ENCODE results near the gene SMG6. TPM values are rescaled to one million over a fixed set of nuclear protein-coding genes. Genes with fewer than 3 reads are reported as not detected.

Gene SMG6
- total and polyA plus RNA-seq, 7 experiments from 2014 or later, result 8.6 to 65.3 (median 52.7) TPM

- Mint-ChIP-seq H3K36me3 (peaks cover 0 to 18% (median 0%) of the 10 kb centered on the region in 5 donors), H3K27me3 (peaks cover 0 to under 1% (median 0%) of the 10 kb centered on the region in 5 donors), H3K4me3 (no peak overlapping the region), H3K4me1 (peaks cover 7 to 39% (median 23%) of the 10 kb centered on the region in 7 donors), H3K9me3 (no peaks in the 10 kb centered on the region), H3K27ac (no peak overlapping the region)
- ChIA-PET POLR2A (interaction anchor here (1.0 kb wide), 1 partner anchor 9 kb away, joined by 4 read pairs; the partner anchor contains the start of gene RTN4RL1), CTCF (no interaction called here)
- Histone ChIP-seq H3K9me3 (ENCODE audit: control insufficient read depth in 2 of 3, low read length in 3 of 3) (no peaks in the 10 kb centered on the region), H3K27me3 (ENCODE audit: control insufficient read depth in 2 of 2, insufficient read depth in 2 of 2, low read length in 2 of 2) (no peaks in the 10 kb centered on the region), H3K4me3 (ENCODE audit: low read length) (no peak overlapping the region), H3K27ac (ENCODE audit: low read depth, low read length) (no peak overlapping the region), H3K4me1 (ENCODE audit: control insufficient read depth in 2 of 2, insufficient read depth in 2 of 2, low read length in 2 of 2) (peaks cover 9 to 20% of the 10 kb centered on the region in 2 donors), H3K36me3 (ENCODE audit: control insufficient read depth in 2 of 3, insufficient read depth in 3 of 3, low read length in 3 of 3) (peaks cover 0 to 59% (median 15%) of the 10 kb centered on the region in 3 experiments)
- DNase-seq, result no peak
- intact Hi-C loops (cut with micrococcal nuclease), result loop anchor here in 1 of 2 donors (5.0 kb wide), 1 partner anchor 202 kb away; the partner anchor contains the start of gene RPA1
- no peak for ATAC-seq
Observed at GRCh38 chr17:2034157-2034556, 269.4 kb downstream of the SMG6 start.

GRCh38 chr17:2033153-2033552 is 270.4 kb downstream of the SMG6 start:
- H3K27ac ChIP-seq (ENCODE audit: low read depth, low read length), result no peak overlapping the region
- DNase-seq (no peak), ATAC-seq (no peak)
- Mint-ChIP-seq H3K9me3 (no peaks in the 10 kb centered on the region), H3K4me3 (peak overlapping the region in 6 of 10 donors; percentile 4 to 58 (median 20)), H3K36me3 (peaks cover 0 to 12% (median 0%) of the 10 kb centered on the region in 5 donors), H3K27me3 (peaks cover 0 to 11% (median 0%) of the 10 kb centered on the region in 5 donors), H3K27ac (no peak overlapping the region), H3K4me1 (peaks cover 7 to 39% (median 23%) of the 10 kb centered on the region in 7 donors)
- peaks cover 9 to 20% of the 10 kb centered on the region in 2 donors for H3K4me1 ChIP-seq (ENCODE audit: control insufficient read depth in 2 of 2, insufficient read depth in 2 of 2, low read length in 2 of 2)
- H3K4me3 ChIP-seq (ENCODE audit: low read length), result no peak overlapping the region
- intact Hi-C loops (cut with micrococcal nuclease), result loop anchor here in 1 of 2 donors (5.0 kb wide), 1 partner anchor 201 kb away; the partner anchor contains the start of gene RPA1
- POLR2A ChIA-PET, result interaction anchor here (1.0 kb wide), 2 partner anchors 8 kb away, joined by 3 to 4 read pairs; partner anchors contain the start of genes OVCA2 and RTN4RL1
- H3K9me3 ChIP-seq (ENCODE audit: control insufficient read depth in 2 of 3, low read length in 3 of 3), result no peaks in the 10 kb centered on the region
- H3K27me3 ChIP-seq (ENCODE audit: control insufficient read depth in 2 of 2, insufficient read depth in 2 of 2, low read length in 2 of 2), result no peaks in the 10 kb centered on the region
- peaks cover 0 to 52% (median 15%) of the 10 kb centered on the region in 3 experiments for H3K36me3 ChIP-seq (ENCODE audit: control insufficient read depth in 2 of 3, insufficient read depth in 3 of 3, low read length in 3 of 3)
- CTCF ChIA-PET, result no interaction called here

- H3K36me3 Mint-ChIP-seq, result peaks cover 0 to 3% (median 0%) of the 10 kb centered on the region in 5 donors
- peak overlapping the region; percentile 65 to 96 (median 89) for H3K27ac Mint-ChIP-seq
- DNase-seq, result peak in 1 of 9 donors; percentile 41
- Histone ChIP-seq H3K36me3 (ENCODE audit: control insufficient read depth in 2 of 3, insufficient read depth in 3 of 3, low read length in 3 of 3) (peaks cover 0 to 28% (median 0%) of the 10 kb centered on the region in 3 experiments), H3K4me3 (ENCODE audit: low read length) (peak overlapping the region; percentile 95), H3K27ac (ENCODE audit: low read depth, low read length) (peak overlapping the region; percentile 85), H3K4me1 (ENCODE audit: control insufficient read depth in 2 of 2, insufficient read depth in 2 of 2, low read length in 2 of 2) (peaks cover 13 to 24% of the 10 kb centered on the region in 2 donors), H3K9me3 (ENCODE audit: control insufficient read depth in 2 of 3, low read length in 3 of 3) (no peaks in the 10 kb centered on the region), H3K27me3 (ENCODE audit: control insufficient read depth in 2 of 2, insufficient read depth in 2 of 2, low read length in 2 of 2) (peaks cover 0 to 4% of the 10 kb centered on the region in 2 donors)
- H3K4me3 Mint-ChIP-seq, result peak overlapping the region; percentile 92 to 99 (median 96)
- intact Hi-C loops (cut with micrococcal nuclease), result loop anchor here (1.0 to 5.0 kb wide), 8 partner anchors 11 to 314 kb away; partner anchors contain the start of genes RPA1 (in 1 of the 2) and SMYD4 (in 1 of the 2)
- H3K27me3 Mint-ChIP-seq, result peaks cover 8 to 32% (median 15%) of the 10 kb centered on the region in 5 donors
- peaks cover 0 to 4% (median 0%) of the 10 kb centered on the region in 11 donors for H3K9me3 Mint-ChIP-seq
- ATAC-seq, result no peak
- CTCF ChIA-PET, result interaction anchor here (1.0 kb wide), 1 partner anchor 11 kb away, joined by 4 read pairs; no protein-coding TSS in a partner anchor
- POLR2A ChIA-PET, result interaction anchor here (0.6 to 1.2 kb wide), 3 partner anchors 10 to 272 kb away, joined by 3 to 5 read pairs (median 4); no protein-coding TSS in a partner anchor
- H3K4me1 Mint-ChIP-seq, result peaks cover 13 to 43% (median 29%) of the 10 kb centered on the region in 7 donors
Observed at GRCh38 chr17:2030779-2031163, 272.8 kb downstream of the SMG6 start.

- peaks cover 0 to 4% (median 0%) of the 10 kb centered on the region in 11 donors for H3K9me3 Mint-ChIP-seq
- H3K27ac Mint-ChIP-seq, result peak within 1 kb of the TSS; percentile 65 to 96 (median 89)
- ATAC-seq, result peak; percentile 93
- H3K4me1 Mint-ChIP-seq, result peaks cover 17 to 43% (median 29%) of the 10 kb centered on the region in 7 donors
- DNase-seq, result peak; percentile 72 to 88 (median 83)
- H3K4me3 Mint-ChIP-seq, result peak within 1 kb of the TSS; percentile 92 to 99 (median 96)
- H3K36me3 ChIP-seq (ENCODE audit: control insufficient read depth in 2 of 3, insufficient read depth in 3 of 3, low read length in 3 of 3), result peaks cover 0 to 23% (median 0%) of the 10 kb centered on the region in 3 experiments
- peaks cover 0 to 3% (median 0%) of the 10 kb centered on the region in 5 donors for H3K36me3 Mint-ChIP-seq
- intact Hi-C loops (cut with micrococcal nuclease), result loop anchor here (1.0 to 10.0 kb wide), 10 partner anchors 11 to 383 kb away; partner anchors contain the start of genes RILP (in 1 of the 2), RPA1 (in 1 of the 2), SCARF1 (in 1 of the 2) and SMYD4 (in 1 of the 2)
- H3K27me3 ChIP-seq (ENCODE audit: control insufficient read depth in 2 of 2, insufficient read depth in 2 of 2, low read length in 2 of 2), result peaks cover 0 to 4% of the 10 kb centered on the region in 2 donors
- no peaks in the 10 kb centered on the region for H3K9me3 ChIP-seq (ENCODE audit: control insufficient read depth in 2 of 3, low read length in 3 of 3)
- H3K4me1 ChIP-seq (ENCODE audit: control insufficient read depth in 2 of 2, insufficient read depth in 2 of 2, low read length in 2 of 2), result peaks cover 13 to 27% of the 10 kb centered on the region in 2 donors
- peak within 1 kb of the TSS; percentile 95 for H3K4me3 ChIP-seq (ENCODE audit: low read length)
- ChIA-PET POLR2A (interaction anchor here (0.6 to 1.6 kb wide), 5 partner anchors 8 to 314 kb away, joined by 3 to 5 read pairs (median 4); no protein-coding TSS in a partner anchor), CTCF (interaction anchor here (1.0 kb wide), 1 partner anchor 11 kb away, joined by 4 read pairs; no protein-coding TSS in a partner anchor)
- H3K27me3 Mint-ChIP-seq, result peaks cover 9 to 38% (median 15%) of the 10 kb centered on the region in 5 donors
- peak within 1 kb of the TSS; percentile 85 for H3K27ac ChIP-seq (ENCODE audit: low read depth, low read length)
Observed at GRCh38 chr17:2029911-2030778, 273.4 kb downstream of the SMG6 start, which contains the start of gene DPH1. DPH1 (plus strand) TSS chr17:2030153; CDS start chr17:2030170, 17 bp downstream.

GRCh38 chr17:2028737-2029136 is 274.8 kb downstream of the SMG6 start:
- no peak overlapping the region for H3K27ac Mint-ChIP-seq
- ChIA-PET POLR2A (interaction anchor here (1.6 kb wide), 1 partner anchor 312 kb away, joined by 5 read pairs; no protein-coding TSS in a partner anchor), CTCF (no interaction called here)
- H3K36me3 Mint-ChIP-seq, result peaks cover 0 to 3% (median 0%) of the 10 kb centered on the region in 5 donors
- no peak for DNase-seq
- Histone ChIP-seq H3K27me3 (ENCODE audit: control insufficient read depth in 2 of 2, insufficient read depth in 2 of 2, low read length in 2 of 2) (peaks cover 0 to 10% of the 10 kb centered on the region in 2 donors), H3K4me1 (ENCODE audit: control insufficient read depth in 2 of 2, insufficient read depth in 2 of 2, low read length in 2 of 2) (peaks cover 20 to 27% of the 10 kb centered on the region in 2 donors), H3K9me3 (ENCODE audit: control insufficient read depth in 2 of 3, low read length in 3 of 3) (no peaks in the 10 kb centered on the region), H3K27ac (ENCODE audit: low read depth, low read length) (no peak overlapping the region), H3K4me3 (ENCODE audit: low read length) (no peak overlapping the region), H3K36me3 (ENCODE audit: control insufficient read depth in 2 of 3, insufficient read depth in 3 of 3, low read length in 3 of 3) (peaks cover 0 to 18% (median 0%) of the 10 kb centered on the region in 3 experiments)
- H3K9me3 Mint-ChIP-seq, result peaks cover 0 to 4% (median 0%) of the 10 kb centered on the region in 11 donors
- H3K27me3 Mint-ChIP-seq, result peaks cover 9 to 40% (median 15%) of the 10 kb centered on the region in 5 donors
- intact Hi-C loops (cut with micrococcal nuclease), result loop anchor here (5.0 to 10.0 kb wide), 2 partner anchors 154 to 381 kb away; partner anchors contain the start of genes RILP (in 1 of the 2) and SCARF1 (in 1 of the 2)
- H3K4me3 Mint-ChIP-seq, result peak overlapping the region in 6 of 10 donors; percentile 25 to 68 (median 44)
- no peak for ATAC-seq
- H3K4me1 Mint-ChIP-seq, result peaks cover 17 to 43% (median 29%) of the 10 kb centered on the region in 7 donors
